Measurements from ENCODE around the gene FKBP6.
"Not testable (repeated sequence)": the region's sequence is repeated elsewhere in the genome, so short reads cannot be mapped to it uniquely, and the experiment has no call there.

Gene FKBP6

DNA sequence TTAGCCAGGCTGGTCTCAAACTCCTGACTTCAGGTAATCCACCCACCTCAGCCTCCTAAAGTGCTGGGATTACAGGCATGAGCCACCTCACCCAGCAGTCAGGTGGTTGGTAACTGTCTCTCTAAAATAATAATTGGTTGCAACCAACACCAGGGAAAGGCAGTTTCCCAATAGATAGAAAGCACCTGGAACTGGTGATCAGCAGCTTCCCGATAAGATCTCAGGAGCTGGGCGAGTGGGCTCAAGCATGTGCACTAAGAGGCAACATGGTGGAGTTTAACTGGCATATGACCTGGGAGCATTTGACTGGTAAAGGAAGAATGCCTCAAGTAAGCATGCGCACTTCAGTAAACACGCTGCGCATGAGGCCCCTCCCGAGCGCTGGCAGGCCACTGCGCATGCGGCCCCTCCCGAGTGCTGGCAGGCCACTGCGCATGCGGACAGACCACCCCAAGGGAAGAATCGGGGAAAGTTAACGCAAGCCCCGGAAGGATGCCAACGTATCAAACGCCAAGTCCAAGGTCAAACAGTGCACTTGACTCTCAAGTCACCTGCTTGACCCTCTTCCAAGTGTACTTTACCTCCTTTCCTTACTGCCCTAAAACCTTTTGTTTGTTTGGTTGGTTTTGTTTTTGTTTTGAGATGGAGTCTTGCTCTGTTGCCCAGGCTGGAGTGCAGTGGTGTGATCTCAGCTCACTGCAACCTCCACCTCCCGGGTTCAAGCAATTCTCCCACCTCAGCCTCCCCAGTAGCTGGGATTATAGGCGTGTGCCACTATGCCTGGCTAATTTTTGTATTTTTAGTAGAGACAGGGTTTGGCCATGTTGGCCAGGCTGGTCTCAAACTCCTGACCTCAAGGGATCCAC is 71.5 kb downstream of the FKBP6 start:
- DNase-seq: peak; percentile 79 to 83

DNA sequence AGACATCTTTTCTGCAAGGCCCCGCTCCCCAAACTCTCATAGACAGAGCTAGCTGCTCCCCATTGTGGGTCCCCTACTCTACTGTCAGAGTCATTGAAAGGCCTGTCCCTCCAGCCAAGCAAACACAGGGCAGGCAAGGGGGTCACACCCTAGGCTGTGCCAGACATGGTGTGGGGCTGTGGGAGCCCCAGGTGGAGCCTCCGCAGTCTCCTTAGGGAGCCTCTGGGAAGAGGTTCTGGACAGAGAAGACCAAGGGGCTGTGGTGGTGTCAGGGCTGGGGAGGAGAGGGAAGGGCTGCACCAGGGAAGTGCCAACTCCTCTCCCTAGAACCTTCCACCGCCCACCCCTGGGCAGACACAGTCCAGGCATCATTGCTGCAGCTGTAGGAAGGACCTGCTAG is 76.9 kb downstream of the FKBP6 start:
- DNase-seq: not testable (repeated sequence)
